HG03039 (cell line): ENCODE data around the gene ADH1C.
"Not testable (repeated sequence)": the region's sequence is repeated elsewhere in the genome, so short reads cannot be mapped to it uniquely, and the experiment has no call there.

Experiments used
- ATAC-seq: cut with Tn5 transposase; IDR thresholded peaks from one replicate; pipeline ENCODE4 v1.9.1; 2021; ENCODE audit warnings: mild to moderate bottlenecking, moderate library complexity; ENCODE audit not compliant: unreplicated experiment

Gene ADH1C

GRCh38 chr4:99352602-99353537, at the start of gene ADH1C:
Gene ADH1C (minus strand): TSS chr4:99352746. CDS start chr4:99352675, 71 bp downstream.
- no peak for ATAC-seq

- no peak for ATAC-seq
Observed at GRCh38 chr4:99400831-99401230, 48.3 kb upstream of the ADH1C start.

GRCh38 chr4:99399017-99399416, 46.5 kb upstream of the ADH1C start:
- ATAC-seq: no peak

- ATAC-seq: no peak
Observed at GRCh38 chr4:99395595-99396364, 43.2 kb upstream of the ADH1C start.

- no peak for ATAC-seq
Observed at GRCh38 chr4:99394896-99395295, 42.4 kb upstream of the ADH1C start.

- ATAC-seq: no peak
Observed at GRCh38 chr4:99390055-99390454, 37.5 kb upstream of the ADH1C start.

- no peak for ATAC-seq
Observed at GRCh38 chr4:99389606-99390005, 37.1 kb upstream of the ADH1C start.

GRCh38 chr4:99383833-99384392, 31.4 kb upstream of the ADH1C start:
- no peak for ATAC-seq

GRCh38 chr4:99383399-99383798, 30.9 kb upstream of the ADH1C start:
- ATAC-seq: no peak

GRCh38 chr4:99382745-99383360, 30.3 kb upstream of the ADH1C start:
- no peak for ATAC-seq

GRCh38 chr4:99381588-99382175, 29.1 kb upstream of the ADH1C start:
- ATAC-seq: no peak

GRCh38 chr4:99379571-99379970, 27.0 kb upstream of the ADH1C start:
- ATAC-seq: no peak

GRCh38 chr4:99378876-99379275, 26.3 kb upstream of the ADH1C start:
- ATAC-seq: no peak

GRCh38 chr4:99377341-99377740, 24.8 kb upstream of the ADH1C start:
- not testable (repeated sequence) for ATAC-seq

- ATAC-seq: not testable (repeated sequence)
Observed at GRCh38 chr4:99372464-99372863, 19.9 kb upstream of the ADH1C start.

- ATAC-seq: not testable (repeated sequence)
Observed at GRCh38 chr4:99367817-99368216, 15.3 kb upstream of the ADH1C start.

- no peak for ATAC-seq
Observed at GRCh38 chr4:99366491-99366890, 13.9 kb upstream of the ADH1C start.

GRCh38 chr4:99362768-99363167, 10.2 kb upstream of the ADH1C start:
- ATAC-seq: no peak

GRCh38 chr4:99361899-99362275, 9.3 kb upstream of the ADH1C start:
- no peak for ATAC-seq

- ATAC-seq: no peak
Observed at GRCh38 chr4:99361268-99361898, 8.8 kb upstream of the ADH1C start.
